ENCODE results near the gene SUPT7L.

SUPT7L gene

DNA sequence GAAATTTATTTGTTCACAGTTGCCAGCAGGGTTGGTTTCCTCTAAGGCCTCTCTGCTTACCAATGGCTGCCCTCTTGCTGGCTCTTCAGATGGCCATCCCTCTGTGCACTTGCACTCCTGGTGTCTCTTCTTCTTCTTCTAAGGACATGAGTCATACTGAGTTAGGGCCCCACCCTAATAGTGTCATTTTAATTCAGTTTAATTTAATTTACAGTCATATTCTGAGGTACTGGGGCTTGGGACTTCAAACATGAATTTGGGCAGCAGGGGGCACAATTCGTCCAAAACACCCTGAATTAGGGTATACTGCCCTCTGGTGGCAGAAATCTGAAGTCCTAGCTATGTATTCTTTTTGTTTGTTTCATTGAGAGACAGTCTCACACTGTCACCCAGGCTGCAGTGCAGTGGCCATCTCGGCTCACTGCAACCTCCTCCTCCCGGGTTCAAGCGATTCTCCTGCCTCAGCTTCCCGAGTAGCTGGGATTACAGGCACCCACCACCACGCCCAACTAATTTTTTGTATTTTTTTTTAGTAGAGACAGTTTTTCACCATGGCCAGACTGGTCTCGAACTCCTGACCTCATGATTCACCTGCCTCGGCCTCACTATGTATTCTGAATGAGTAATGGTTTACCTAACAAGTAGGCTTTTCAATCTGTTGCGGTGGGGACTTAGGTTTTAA is 20.1 kb upstream of the SUPT7L start:
- DNase-seq = peak; percentile 55

DNA sequence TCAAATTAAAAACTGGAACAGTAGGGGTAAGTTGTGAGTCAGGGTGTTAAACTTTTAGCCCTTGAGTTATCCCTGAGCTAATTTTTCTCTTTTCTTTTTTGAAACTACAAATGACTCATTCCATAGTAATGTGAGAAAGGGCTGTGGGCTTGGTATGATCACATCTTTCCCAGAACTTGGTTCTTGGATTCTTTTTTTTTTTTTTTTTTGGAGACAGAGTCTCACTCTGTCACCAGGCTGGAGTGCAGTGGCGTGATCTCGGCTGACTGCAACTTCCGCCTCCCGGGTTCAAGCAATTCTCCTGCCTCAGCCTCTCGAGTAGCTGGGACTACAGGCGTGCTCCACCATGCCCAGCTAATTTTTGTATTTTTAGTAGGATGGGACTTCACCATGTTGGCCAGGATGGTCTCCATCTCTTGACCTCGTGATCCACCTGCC is 18.9 kb upstream of the SUPT7L start:
- DNase-seq = peak; percentile 2

GRCh38 chr2:27681841-27682240 is 18.4 kb upstream of the SUPT7L start:
- no peak for DNase-seq

DNA sequence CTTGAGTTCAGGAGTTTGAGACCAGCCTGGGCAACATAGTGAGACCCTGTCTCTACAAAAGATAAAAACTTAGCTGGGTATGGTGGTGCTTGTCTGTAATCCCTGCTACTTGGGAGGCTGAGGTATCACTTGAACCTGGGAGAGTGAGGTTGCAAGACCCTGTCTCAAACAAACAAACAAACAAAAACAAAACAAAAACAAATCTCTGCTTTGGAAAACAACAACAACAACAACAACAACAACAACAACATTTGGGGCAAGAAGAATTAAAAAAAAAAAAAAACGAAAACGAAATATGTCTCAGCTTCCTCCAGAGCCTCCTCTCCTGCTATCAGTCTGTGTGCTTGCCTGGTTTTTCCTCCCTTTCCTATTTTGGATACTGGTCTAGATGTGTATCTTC is 17.2 kb upstream of the SUPT7L start:
- DNase-seq = no peak

DNA sequence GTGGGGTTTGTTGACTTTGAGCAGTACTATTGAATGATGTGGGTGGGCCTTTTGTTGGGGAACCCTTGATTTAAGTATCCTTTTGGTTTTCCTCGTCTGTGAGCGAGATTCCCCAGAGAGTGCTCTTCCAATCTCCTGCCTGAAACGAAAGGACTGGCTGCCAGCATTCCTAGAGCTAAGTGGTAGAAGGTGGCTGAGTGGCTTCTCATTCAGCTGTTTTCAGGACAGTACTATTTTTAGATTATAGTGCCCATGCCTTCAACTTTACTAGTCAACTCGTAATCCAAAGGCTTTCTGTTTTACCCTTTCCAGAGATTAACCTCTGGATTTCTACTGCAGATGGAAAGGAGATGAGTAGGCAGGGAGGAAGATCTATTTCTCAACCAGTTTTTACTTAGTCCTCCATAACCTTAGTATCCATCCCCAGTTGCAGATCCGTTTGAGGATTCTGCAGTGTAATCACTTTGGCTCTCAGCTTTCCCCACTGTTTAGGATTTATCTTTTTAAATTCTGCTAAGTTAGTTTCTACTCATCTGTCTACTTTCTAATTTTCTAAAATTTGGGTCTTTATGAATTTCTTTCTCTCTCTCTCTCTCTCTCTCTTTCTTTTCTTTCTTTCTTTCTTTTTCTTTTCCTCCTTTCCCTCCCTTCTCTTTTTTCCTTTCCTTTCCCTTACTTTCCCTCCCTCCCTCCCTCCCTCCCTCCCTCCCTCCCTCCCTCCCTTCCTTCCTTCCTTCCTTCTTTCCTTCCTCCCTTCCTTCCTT is 9.5 kb upstream of the SUPT7L start:
- no peak for DNase-seq

- DNase-seq = no peak
These were observed 7.8 kb upstream of the SUPT7L start for GRCh38 chr2:27671235-27671634.

DNA sequence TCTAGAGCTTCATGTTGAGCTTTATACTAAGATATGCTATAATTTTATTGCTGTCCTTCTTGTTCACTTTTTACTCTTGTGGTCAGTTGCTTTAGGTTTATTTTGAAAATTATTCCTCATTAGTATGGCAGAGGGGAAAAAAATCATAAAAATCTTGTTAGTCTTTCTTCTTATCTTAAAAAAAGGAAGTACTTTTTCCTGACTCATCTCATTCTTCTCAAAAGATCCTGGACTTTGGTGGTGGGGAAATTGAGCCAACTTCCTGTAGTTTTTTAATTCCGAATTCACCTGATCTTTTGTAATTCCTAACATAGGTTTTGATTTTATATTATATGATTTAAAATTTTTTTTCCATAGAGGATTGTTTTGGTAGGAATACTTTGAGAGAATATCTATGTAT is 4.0 kb upstream of the SUPT7L start:
- no peak for DNase-seq

DNA sequence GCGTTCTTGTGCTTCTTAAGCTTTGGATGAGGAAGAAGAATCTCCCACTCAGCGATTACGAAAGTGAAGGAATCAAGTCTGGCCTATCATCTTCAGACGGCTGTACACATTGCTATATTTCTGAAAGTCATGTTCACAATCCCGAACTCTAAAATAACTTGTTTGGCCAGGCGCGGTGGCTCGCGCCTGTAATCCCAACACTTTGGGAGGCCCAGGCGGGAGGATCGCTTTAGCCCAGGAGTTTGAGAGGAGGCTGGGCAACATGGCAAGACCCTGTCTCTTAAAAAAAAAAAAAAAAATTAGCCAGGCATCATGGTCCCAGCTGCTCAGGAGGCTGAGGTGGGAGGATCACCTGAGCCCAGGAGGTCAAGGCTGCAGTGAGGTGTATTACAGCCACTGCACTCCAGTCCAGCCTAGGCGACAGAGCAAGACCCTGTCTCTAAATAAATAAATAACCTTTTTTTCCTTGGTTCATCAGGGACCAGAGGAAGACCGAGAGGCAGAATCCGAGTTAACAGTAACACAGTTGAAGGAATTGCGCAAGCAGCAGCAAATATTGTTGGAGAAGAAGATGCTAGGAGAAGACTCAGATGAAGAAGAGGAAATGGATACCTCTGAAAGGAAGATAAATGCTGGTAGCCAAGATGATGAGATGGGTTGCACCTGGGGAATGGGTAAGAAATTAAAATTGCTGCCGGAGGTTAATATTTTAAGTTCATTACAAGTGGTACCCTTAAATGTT is 1.4 kb upstream of the SUPT7L start:
- no peak for DNase-seq

GRCh38 chr2:27664154-27664574 is 750 bp upstream of the SUPT7L start:
- DNase-seq = no peak

- no peak for DNase-seq
These were observed 2.0 kb downstream of the SUPT7L start for GRCh38 chr2:27661371-27661770.

DNA sequence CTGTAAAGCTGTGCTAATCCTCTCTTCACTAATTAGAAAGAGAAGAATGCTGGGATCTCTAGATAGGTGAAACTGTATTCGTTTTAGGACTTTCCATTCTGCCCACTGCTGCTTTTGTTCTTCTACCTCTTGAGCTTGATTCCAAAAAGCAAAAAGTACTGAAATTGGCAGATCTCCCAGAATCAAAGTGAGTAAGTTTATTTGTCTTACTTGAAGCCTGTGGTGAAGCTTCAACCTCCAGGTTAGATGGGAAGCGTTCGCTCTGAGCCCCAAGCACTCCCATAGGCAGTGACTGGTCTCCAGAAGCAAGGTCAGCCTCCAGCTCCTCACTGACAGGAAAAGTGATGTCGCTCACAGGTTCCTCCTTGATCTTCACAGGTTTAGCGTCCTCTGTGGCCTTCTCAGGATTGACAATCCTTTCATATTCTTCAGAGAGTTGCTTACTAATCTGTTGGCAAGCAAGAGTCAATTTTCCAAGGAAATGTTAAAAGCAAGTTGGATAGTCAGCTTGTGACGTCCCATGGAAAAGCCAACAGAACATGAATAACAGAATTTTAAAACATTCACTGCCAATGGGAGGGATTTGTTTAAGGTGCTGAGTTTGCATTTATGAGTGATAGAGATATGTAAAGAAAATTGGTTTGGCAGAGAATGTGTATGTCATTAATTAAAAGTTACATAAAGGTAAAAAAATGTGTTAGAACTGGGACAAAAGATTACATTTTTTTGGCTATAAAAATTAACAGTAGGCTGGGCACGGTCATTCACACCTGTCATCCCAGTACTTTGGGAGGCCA is 8.1 kb downstream of the SUPT7L start:
- DNase-seq = no peak

DNA sequence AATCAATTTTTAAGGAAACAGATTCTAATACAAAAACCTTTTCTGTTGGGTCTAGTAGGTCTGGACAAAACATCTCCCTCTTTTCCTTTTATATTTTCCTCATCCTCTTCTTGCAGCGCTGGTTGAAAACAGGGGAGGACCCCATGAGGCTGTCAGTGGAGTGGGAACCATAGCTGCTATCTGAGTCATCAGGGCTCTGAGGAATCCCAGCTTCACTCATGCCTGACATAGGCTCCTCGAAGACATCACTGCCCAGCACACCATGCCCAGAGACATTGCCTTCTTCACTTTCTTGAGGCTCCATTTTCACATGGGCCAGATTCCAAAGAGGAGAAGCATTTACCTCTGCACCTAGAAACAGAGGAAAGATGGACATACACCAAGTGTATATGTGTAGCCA is 10.0 kb downstream of the SUPT7L start:
- DNase-seq = no peak

- DNase-seq = no peak
These were observed 10.6 kb downstream of the SUPT7L start for GRCh38 chr2:27652790-27653189.

DNA sequence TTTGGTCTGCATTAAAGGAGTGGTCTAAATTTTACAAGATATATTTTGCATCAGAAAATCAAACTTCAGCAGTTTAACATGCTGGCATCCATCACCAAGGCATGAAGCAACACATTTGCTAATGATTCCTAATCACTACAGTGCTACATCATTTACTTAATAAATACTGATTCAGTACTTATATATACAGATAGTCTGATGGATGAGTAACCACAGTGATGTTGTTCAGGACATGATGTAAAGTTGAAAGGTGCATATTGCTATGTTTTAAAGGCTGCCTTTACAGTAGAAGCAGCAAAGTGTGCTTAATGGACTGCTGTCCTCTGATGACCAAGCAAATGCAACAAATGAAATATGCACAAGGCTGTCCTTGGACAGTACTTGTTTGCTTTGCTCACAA is 11.1 kb downstream of the SUPT7L start:
- no peak for DNase-seq

- no peak for DNase-seq
These were observed 12.4 kb downstream of the SUPT7L start for GRCh38 chr2:27651056-27651455.

GRCh38 chr2:27647737-27648136 is 15.7 kb downstream of the SUPT7L start:
- DNase-seq = no peak

GRCh38 chr2:27647289-27647688 is 16.1 kb downstream of the SUPT7L start:
- no peak for DNase-seq

DNA sequence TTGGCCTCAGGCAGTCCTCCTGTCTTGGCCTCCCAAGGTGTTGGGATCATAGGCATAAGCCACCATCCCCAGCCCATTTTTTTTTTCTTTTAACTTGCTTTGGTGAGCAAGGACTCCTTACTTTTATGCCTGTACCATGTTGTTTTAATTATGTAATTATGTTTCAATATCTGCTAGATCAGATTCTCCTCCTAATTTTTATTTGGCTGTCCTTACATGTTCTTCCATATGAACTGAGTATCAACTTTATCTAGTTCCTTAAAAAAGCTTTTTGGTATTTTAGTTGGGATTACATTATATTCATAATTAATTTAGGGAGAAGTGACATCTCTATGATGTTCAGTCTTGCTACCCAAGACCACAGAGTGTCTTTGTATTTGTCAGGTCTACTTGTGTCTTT is 18.2 kb downstream of the SUPT7L start:
- DNase-seq = no peak

DNA sequence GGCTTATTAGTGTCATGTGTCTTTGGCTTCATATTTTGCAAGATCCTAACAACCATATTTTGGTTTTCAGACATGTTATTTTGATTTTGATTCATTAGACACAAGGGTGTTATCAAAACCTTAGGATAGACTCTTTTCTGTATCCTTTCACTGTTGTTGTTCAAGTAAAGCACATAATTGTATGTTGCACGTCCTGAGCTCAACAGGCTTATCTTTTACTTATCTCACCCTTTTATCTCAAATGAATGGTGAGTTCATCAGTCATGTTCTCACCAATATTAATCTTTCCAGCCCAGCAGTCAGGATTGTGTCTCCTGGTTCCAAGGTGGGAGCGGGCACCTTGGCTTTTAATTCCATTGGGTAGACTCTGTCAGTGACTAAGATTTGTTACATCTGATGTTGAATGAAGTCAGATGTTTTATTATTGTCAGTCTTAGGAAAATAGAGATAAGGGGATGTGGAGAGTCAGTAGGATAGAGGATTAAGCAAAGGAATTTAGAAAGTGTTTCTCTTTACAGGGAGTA is 22.6 kb downstream of the SUPT7L start:
- no peak for DNase-seq

GRCh38 chr2:27638709-27639108 is 24.7 kb downstream of the SUPT7L start:
- no peak for DNase-seq

DNA sequence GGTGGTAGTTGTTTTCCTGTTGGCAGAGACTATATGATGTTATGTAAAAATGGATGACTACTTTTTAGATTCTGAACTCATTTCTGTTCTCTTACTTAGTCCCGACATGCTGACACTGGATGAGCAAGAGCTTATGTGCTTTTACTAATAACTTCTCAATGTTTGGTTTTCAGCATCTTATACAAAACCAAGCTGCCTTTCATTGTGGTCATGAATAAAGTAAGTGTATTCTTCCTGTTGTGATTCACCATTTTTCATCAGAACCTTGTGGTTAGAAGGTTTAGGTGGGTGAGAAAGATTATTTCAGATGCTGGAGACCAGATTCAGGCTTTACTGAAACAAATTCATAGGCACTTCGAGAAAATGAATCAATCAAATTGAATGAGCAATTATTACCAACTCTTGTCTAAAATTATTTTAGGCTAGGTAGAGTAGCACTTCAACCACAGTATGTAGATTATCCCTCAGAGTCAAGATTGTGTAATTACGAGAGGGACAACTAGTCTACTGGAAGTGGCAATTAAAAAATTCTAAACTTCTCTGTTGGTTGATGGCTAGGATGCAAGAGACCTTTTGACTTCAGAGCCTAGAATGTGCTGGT is 25.3 kb downstream of the SUPT7L start:
- no peak for DNase-seq

DNA sequence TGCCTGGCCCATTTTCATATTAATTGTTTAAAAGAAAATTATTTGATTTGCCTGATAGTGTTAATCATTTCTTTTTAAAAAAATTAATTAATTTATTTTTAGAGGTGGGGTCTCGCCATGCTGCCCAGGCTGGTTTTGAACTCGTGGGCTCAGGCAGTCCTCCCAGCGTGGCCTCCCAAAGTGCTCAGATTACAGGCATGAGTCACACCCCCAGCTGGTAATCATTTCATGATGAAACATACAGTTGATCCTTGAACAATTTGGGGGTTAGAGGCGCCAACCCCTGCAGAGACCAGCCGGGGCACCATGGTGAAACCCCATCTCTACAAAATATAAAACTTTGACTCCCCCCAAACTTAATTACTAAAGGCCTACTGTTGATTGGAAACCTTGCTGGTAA is 26.6 kb downstream of the SUPT7L start:
- DNase-seq = no peak
